GM18498 (cell line): ENCODE results near the gene GATM.

Experiments
- ATAC-seq: cut with Tn5 transposase; IDR thresholded peaks from one replicate; pipeline ENCODE4 v1.9.1; 2021; ENCODE audit warnings: mild to moderate bottlenecking, moderate library complexity; ENCODE audit not compliant: unreplicated experiment

Gene GATM

GRCh38 chr15:45378149-45378912, at the start of gene GATM:
Gene GATM, minus strand, starts transcription at chr15:45378544. Its CDS starts 91 bp downstream, at chr15:45378453.
- ATAC-seq: peak; percentile 87

- ATAC-seq: no peak
Measured at GRCh38 chr15:45427085-45427484, 48.7 kb upstream of the GATM start.

GRCh38 chr15:45425135-45425534, 46.8 kb upstream of the GATM start:
- ATAC-seq: no peak

- ATAC-seq: no peak
Measured at GRCh38 chr15:45424429-45424828, 46.1 kb upstream of the GATM start.

GRCh38 chr15:45417303-45417950, 39.1 kb upstream of the GATM start:
- ATAC-seq: no peak

- ATAC-seq: no peak
Measured at GRCh38 chr15:45414215-45414885, 36.0 kb upstream of the GATM start.

- no peak for ATAC-seq
Measured at GRCh38 chr15:45409596-45409995, 31.3 kb upstream of the GATM start.

GRCh38 chr15:45407786-45408185, 29.4 kb upstream of the GATM start:
- ATAC-seq: no peak

GRCh38 chr15:45402955-45403877, 24.9 kb upstream of the GATM start:
- ATAC-seq: peak; percentile 32

- peak; percentile 87 for ATAC-seq
Measured at GRCh38 chr15:45402162-45402954, 24.0 kb upstream of the GATM start.

GRCh38 chr15:45401665-45402161, 23.4 kb upstream of the GATM start:
- peak; percentile 3 for ATAC-seq

- ATAC-seq: no peak
Measured at GRCh38 chr15:45399381-45400212, 21.3 kb upstream of the GATM start.

- ATAC-seq: no peak
Measured at GRCh38 chr15:45397116-45397665, 18.8 kb upstream of the GATM start.

GRCh38 chr15:45395943-45396342, 17.6 kb upstream of the GATM start:
- no peak for ATAC-seq

GRCh38 chr15:45394681-45395080, 16.3 kb upstream of the GATM start:
- ATAC-seq: no peak

GRCh38 chr15:45393851-45394250, 15.5 kb upstream of the GATM start:
- no peak for ATAC-seq

GRCh38 chr15:45392584-45392855, 14.2 kb upstream of the GATM start:
- ATAC-seq: no peak

GRCh38 chr15:45391746-45392583, 13.6 kb upstream of the GATM start:
- peak; percentile 92 for ATAC-seq
